HepG2 (cell line): ENCODE data around the gene C1D. TPM values are rescaled to one million over a fixed set of nuclear protein-coding genes. Genes with fewer than 3 reads are reported as not detected.

Source experiments
- ATAC-seq: fragments of 200-7000 bp; cut with Tn5 transposase; 3 replicates; pipeline ENCODE4 v1.9.1; 2020; ENCODE audit warnings: mild to moderate bottlenecking, moderate library complexity
- BruUV-seq: library from RNA; stranded (reverse); fragments of 400-500 nt; replicated peaks from 2 replicates; lab custom pipeline; 2021; lab: Mats Ljungman, UMichigan
- CTCF ChIA-PET: fragments of 300-600 bp; formaldehyde crosslinking; extraction: SDS; loops from one replicate; lab custom pipeline; 2021; ENCODE audit warnings: low total read pairs, inconsistent platforms, low intra/inter-chr PET ratio; lab: Yijun Ruan, JAX
- POLR2A ChIA-PET: fragments of 350-600 bp; sonication (Branson Sonifier 250); formaldehyde crosslinking; loops from one replicate; lab custom pipeline; 2020; ENCODE audit warnings: antibody characterized with exemption, inconsistent platforms; lab: Yijun Ruan, JAX
- DNase-seq: peaks from one replicate; pipeline ENCODE4 v3.0.0-alpha.2; 2015; ENCODE audit warnings: low spot score
- FAIRE-seq: peaks from 3 replicates; lab custom pipeline; 2011; peaks lifted over from hg19 to GRCh38; lab: Jason Lieb, UNC
- H2AFZ ChIP-seq: one replicate; pipeline ENCODE4 v1.6.1; 2011; ENCODE audit warnings: low read length, inconsistent platforms
- H3K27ac ChIP-seq: fragments of 300-600 bp; 3 replicates; pipeline ENCODE4 v1.8.0; 2011; ENCODE audit warnings: mixed run types, mild to moderate bottlenecking, mixed read lengths, low read length, inconsistent platforms; ENCODE audit not compliant: insufficient read depth; ENCODE audit errors: extremely low read length
- H3K27me3 ChIP-seq, 2 experiments: fragments of 200-600 bp in 1 of 2; 2 replicates in 1 of 2; 3 replicates in 1 of 2; pipeline versions ENCODE4 v1.6.0 to v1.8.0; 2011; ENCODE audit warnings: low read length in 2 of 2, mild to moderate bottlenecking in 2 of 2, moderate library complexity in 2 of 2, inconsistent platforms in 1 of 2; ENCODE audit not compliant: insufficient read depth in 2 of 2, control insufficient read depth in 1 of 2
- H3K36me3 ChIP-seq, 2 experiments: fragments of 200-600 bp in 1 of 2; replicated peaks in 1 of 2; 2 replicates in 1 of 2; 3 replicates in 1 of 2; pipeline versions ENCODE4 v1.5.1 to v1.8.0; 2011; ENCODE audit warnings: low read length in 2 of 2, inconsistent platforms in 1 of 2; ENCODE audit not compliant: insufficient read depth in 2 of 2, control insufficient read depth in 1 of 2
- H3K4me1 ChIP-seq: 2 replicates; pipeline ENCODE4 v1.5.1; 2012; ENCODE audit warnings: low read length, inconsistent platforms; ENCODE audit not compliant: insufficient read depth
- H3K4me2 ChIP-seq: 2 replicates; pipeline ENCODE4 v1.6.0; 2011; ENCODE audit warnings: low read depth, low read length, inconsistent platforms
- H3K4me3 ChIP-seq, 3 experiments: fragments of 200-600 bp in 1 of 3; sonication (generic), shearing (Covaris generic) in 1 of 3; replicated peaks in 1 of 3; 2 replicates each; pipeline ENCODE4 v1.5.1; 2011 to 2016; ENCODE audit warnings: low read length in 3 of 3, inconsistent platforms in 2 of 3, low read depth in 2 of 3, mild to moderate bottlenecking in 2 of 3, control low read depth in 1 of 3, mixed read lengths in 1 of 3; ENCODE audit not compliant: insufficient read depth in 1 of 3
- H3K79me2 ChIP-seq: one replicate; pipeline ENCODE4 v1.6.1; 2011; ENCODE audit warnings: low read length, inconsistent platforms; ENCODE audit not compliant: insufficient read depth
- H3K9ac ChIP-seq: 2 replicates; pipeline ENCODE4 v1.6.0; 2011; ENCODE audit warnings: mild to moderate bottlenecking, low read depth, low read length, inconsistent platforms; ENCODE audit not compliant: insufficient read depth
- H3K9me3 ChIP-seq: 2 replicates; pipeline ENCODE4 v1.5.1; 2012; ENCODE audit warnings: mild to moderate bottlenecking, low read length
- H4K20me1 ChIP-seq: 2 replicates; pipeline ENCODE4 v1.6.0; 2011; ENCODE audit warnings: inconsistent platforms, mild to moderate bottlenecking, low read length, moderate library complexity; ENCODE audit not compliant: insufficient read depth
- BRD4 ChIP-seq: sonication (generic); formaldehyde crosslinking; IDR thresholded peaks from 2 replicates; pipeline ENCODE4 v1.4.0; 2020; ENCODE audit warnings: missing genetic modification reagents
- CBX2 ChIP-seq, 2 experiments: fragments of 200-600 bp in 1 of 2; sonication (generic); formaldehyde crosslinking in 1 of 2; IDR thresholded peaks; 2 replicates each; pipeline versions ENCODE4 v1.7.0 to v1.8.1; 2018 to 2022; ENCODE audit warnings: low read depth in 2 of 2, low read length in 1 of 2, mild to moderate bottlenecking in 1 of 2, missing genetic modification reagents in 1 of 2
- CENPX ChIP-seq: sonication (generic); formaldehyde crosslinking; IDR thresholded peaks from 2 replicates; pipeline ENCODE4 v1.9.0; 2021; ENCODE audit warnings: mild to moderate bottlenecking, missing genetic modification reagents, moderate library complexity
- FOXK1 ChIP-seq: sonication (generic); formaldehyde crosslinking; IDR thresholded peaks from 2 replicates; pipeline ENCODE4 v1.4.0; 2020; ENCODE audit warnings: low read depth, missing genetic modification reagents, borderline replicate concordance
- KLF11 ChIP-seq: IDR thresholded peaks from 2 replicates; pipeline ENCODE4 v1.6.1; 2016; ENCODE audit warnings: missing compliant biosample characterization
- SP1 ChIP-seq, 2 experiments: fragments of 450-650 bp in 1 of 2; sonication (generic) in 1 of 2; formaldehyde crosslinking in 1 of 2; IDR thresholded peaks; 2 replicates each; pipeline versions ENCODE4 v1.4.0 to v1.6.1; 2016 to 2020; ENCODE audit warnings: missing genetic modification reagents in 1 of 2
- ZNF10 ChIP-seq: sonication (generic); formaldehyde crosslinking; IDR thresholded peaks from 2 replicates; pipeline ENCODE4 v1.4.0; 2020; ENCODE audit warnings: mild to moderate bottlenecking, low read depth, missing genetic modification reagents, borderline replicate concordance
- ZNF720 ChIP-seq: sonication (generic); formaldehyde crosslinking; IDR thresholded peaks from 2 replicates; pipeline ENCODE4 v1.4.0; 2020; ENCODE audit warnings: missing genetic modification reagents
- WGBS: methylation state at CpG from one replicate; pipeline ENCODE4 v1.1.6; 2017; ENCODE audit warnings: low lambda C conversion rate; 5-methylcytosine and 5-hydroxymethylcytosine counted together
- in situ Hi-C: cut with HindIII; loops from 2 replicates; pipeline ENCODE4 v1.10.0; 2017; ENCODE audit warnings: low pct_unique_long_range_greater_than_20kb; ENCODE audit not compliant: extremely low pct_ligation_motif_present
- intact Hi-C: fragments of 100-400 bp; cut with micrococcal nuclease; formaldehyde crosslinking; loops from one replicate; pipeline ENCODE4 v1.10.0; 2022; ENCODE audit not compliant: unreplicated experiment
- polyA plus RNA-seq, 8 experiments: library from polyadenylated mRNA; depleted of rRNA in 3 of 8; stranded (reverse) in 7 of 8; unstranded in 1 of 8; fragments of >200 nt; fragmentation: Illumina TruSeq in 4 of 8; extraction: Trizol in 4 of 8; gene quantifications; 2 replicates each; pipeline versions ENCODE4 v1.2.1 to v1.2.3, GENCODE V29; 2011 to 2016; ENCODE audit warnings: low read depth in 4 of 8, missing spikeins in 1 of 8, mixed read lengths in 1 of 8; ENCODE audit not compliant: insufficient read depth in 1 of 8
- total RNA-seq, 5 experiments: library from RNA; depleted of rRNA; stranded (reverse); fragments of >200 nt; fragmentation: Illumina TruSeq; extraction: Trizol; gene quantifications; 2 replicates each; pipeline ENCODE4 v1.2.3, GENCODE V29; 2016; ENCODE audit warnings: low read depth in 1 of 5
- TF ChIP-seq, protein P1 (sequence below): sonication (generic); formaldehyde crosslinking; IDR thresholded peaks from 2 replicates; pipeline ENCODE4 v1.4.0; 2020; ENCODE audit warnings: missing genetic modification reagents, borderline replicate concordance
- TF ChIP-seq, protein P2 (sequence below): IDR thresholded peaks from 2 replicates; pipeline ENCODE4 v1.6.1; 2012; ENCODE audit warnings: inconsistent platforms
- TF ChIP-seq, protein P3 (sequence below): sonication (generic); formaldehyde crosslinking; IDR thresholded peaks from 2 replicates; pipeline ENCODE4 v1.4.0; 2020; ENCODE audit warnings: mild to moderate bottlenecking, missing genetic modification reagents
- TF ChIP-seq, protein P4 (sequence below): sonication (generic); formaldehyde crosslinking; IDR thresholded peaks from 2 replicates; pipeline ENCODE4 v1.4.0; 2020; ENCODE audit warnings: missing genetic modification reagents
- TF ChIP-seq, protein P5 (sequence below): sonication (generic); formaldehyde crosslinking; IDR thresholded peaks from 2 replicates; pipeline ENCODE4 v1.5.0; 2020; ENCODE audit warnings: missing genetic modification reagents

The C1D gene
- total and polyA plus RNA-seq, 2 of the 13 experiments (the other 11 are each of a cell fraction or from before 2014, with no cell fraction given) = 38.1 to 43.5 TPM

DNA sequence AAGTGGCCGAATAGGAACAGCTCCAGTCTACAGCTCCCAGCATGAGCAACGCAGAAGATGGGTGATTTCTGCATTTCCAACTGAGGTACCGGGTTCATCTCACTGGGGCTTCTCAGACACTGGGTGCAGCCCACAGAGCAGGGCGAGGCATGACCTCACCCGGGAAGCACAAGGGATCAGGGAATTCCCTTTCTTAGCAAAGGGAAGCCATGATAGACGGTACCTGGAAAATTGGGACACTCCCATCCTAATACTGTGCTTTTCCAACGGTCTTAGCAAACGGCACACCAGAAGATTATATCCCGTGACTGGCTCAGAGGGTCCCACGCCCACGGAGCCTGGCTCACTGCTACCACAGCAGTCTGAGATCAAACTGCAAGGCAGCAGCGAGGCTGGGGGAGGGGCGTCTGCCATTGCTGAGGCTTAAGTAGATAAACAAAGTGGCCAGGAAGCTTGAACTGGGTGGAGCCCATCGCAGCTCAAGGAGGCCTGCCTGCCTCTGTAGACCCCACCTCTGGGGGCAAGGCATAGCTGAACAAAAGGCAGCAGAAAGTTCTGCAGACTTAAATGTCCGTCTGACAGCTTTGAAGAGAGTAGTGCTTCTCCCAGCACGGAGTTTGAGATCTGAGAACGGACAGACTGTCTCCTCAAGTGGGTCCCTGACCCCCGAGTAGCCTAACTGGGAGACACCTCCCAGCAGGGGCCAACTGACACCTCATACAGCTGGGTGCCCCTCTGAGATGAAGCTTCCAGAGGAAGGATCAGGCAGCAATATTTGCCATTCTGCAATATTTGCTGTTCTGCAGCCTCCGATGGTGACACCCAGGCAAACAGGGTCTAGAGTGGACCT, 1.2 kb upstream of the C1D start (continued):
- TF ChIP-seq, protein P1, sequence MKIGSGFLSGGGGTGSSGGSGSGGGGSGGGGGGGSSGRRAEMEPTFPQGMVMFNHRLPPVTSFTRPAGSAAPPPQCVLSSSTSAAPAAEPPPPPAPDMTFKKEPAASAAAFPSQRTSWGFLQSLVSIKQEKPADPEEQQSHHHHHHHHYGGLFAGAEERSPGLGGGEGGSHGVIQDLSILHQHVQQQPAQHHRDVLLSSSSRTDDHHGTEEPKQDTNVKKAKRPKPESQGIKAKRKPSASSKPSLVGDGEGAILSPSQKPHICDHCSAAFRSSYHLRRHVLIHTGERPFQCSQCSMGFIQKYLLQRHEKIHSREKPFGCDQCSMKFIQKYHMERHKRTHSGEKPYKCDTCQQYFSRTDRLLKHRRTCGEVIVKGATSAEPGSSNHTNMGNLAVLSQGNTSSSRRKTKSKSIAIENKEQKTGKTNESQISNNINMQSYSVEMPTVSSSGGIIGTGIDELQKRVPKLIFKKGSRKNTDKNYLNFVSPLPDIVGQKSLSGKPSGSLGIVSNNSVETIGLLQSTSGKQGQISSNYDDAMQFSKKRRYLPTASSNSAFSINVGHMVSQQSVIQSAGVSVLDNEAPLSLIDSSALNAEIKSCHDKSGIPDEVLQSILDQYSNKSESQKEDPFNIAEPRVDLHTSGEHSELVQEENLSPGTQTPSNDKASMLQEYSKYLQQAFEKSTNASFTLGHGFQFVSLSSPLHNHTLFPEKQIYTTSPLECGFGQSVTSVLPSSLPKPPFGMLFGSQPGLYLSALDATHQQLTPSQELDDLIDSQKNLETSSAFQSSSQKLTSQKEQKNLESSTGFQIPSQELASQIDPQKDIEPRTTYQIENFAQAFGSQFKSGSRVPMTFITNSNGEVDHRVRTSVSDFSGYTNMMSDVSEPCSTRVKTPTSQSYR (CRISPR knock-in tag) = peak; percentile 96
- peak; percentile 45 for TF ChIP-seq FOXK1
- TF ChIP-seq, protein P2, sequence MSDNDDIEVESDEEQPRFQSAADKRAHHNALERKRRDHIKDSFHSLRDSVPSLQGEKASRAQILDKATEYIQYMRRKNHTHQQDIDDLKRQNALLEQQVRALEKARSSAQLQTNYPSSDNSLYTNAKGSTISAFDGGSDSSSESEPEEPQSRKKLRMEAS = 0 out of 2 replicates have a peak, but pooled peaks have one; percentile 4

DNA sequence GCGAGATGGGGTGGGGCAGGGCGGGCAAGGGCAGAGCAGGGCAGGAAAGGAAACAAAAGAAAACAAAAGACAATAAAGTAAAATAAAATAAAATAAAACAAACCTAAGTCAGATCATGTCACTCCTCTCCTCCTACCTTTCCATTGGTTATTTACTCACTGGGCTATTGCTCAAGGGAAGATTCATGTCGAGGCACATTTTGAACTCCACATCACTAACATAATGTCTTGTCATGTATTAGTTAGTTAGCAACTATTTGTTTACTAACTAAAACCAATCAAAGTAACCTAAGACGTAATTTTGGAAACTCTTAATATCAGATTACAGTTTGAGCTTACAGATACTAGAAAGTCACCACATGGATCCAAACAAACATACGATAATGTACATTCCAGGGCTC, 2.2 kb downstream of the C1D start:
- Histone ChIP-seq H3K4me1 (peaks cover 38% of the 10 kb centered on the region), H3K9ac (no peak overlapping the region; the same call in 1 of the 2 replicates)
- no peak for FAIRE-seq
- CTCF ChIA-PET = no interaction called here
- TF ChIP-seq, protein P3, sequence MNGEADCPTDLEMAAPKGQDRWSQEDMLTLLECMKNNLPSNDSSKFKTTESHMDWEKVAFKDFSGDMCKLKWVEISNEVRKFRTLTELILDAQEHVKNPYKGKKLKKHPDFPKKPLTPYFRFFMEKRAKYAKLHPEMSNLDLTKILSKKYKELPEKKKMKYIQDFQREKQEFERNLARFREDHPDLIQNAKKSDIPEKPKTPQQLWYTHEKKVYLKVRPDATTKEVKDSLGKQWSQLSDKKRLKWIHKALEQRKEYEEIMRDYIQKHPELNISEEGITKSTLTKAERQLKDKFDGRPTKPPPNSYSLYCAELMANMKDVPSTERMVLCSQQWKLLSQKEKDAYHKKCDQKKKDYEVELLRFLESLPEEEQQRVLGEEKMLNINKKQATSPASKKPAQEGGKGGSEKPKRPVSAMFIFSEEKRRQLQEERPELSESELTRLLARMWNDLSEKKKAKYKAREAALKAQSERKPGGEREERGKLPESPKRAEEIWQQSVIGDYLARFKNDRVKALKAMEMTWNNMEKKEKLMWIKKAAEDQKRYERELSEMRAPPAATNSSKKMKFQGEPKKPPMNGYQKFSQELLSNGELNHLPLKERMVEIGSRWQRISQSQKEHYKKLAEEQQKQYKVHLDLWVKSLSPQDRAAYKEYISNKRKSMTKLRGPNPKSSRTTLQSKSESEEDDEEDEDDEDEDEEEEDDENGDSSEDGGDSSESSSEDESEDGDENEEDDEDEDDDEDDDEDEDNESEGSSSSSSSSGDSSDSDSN (CRISPR knock-in tag) = no peak
- no peak for TF ChIP-seq CENPX (CRISPR knock-in tag)
- no peak for TF ChIP-seq ZNF10 (CRISPR knock-in tag)
- no peak for TF ChIP-seq BRD4 (CRISPR knock-in tag)
- TF ChIP-seq, protein P4, sequence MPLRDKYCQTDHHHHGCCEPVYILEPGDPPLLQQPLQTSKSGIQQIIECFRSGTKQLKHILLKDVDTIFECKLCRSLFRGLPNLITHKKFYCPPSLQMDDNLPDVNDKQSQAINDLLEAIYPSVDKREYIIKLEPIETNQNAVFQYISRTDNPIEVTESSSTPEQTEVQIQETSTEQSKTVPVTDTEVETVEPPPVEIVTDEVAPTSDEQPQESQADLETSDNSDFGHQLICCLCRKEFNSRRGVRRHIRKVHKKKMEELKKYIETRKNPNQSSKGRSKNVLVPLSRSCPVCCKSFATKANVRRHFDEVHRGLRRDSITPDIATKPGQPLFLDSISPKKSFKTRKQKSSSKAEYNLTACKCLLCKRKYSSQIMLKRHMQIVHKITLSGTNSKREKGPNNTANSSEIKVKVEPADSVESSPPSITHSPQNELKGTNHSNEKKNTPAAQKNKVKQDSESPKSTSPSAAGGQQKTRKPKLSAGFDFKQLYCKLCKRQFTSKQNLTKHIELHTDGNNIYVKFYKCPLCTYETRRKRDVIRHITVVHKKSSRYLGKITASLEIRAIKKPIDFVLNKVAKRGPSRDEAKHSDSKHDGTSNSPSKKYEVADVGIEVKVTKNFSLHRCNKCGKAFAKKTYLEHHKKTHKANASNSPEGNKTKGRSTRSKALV (CRISPR knock-in tag) = no peak
- TF ChIP-seq CBX2 (IDR thresholded peaks at IDR 0.05; ENCODE audit: low read depth, low read length) = no peak
- no peak for TF ChIP-seq CBX2 (CRISPR knock-in tag; IDR thresholded peaks at IDR 0.05; ENCODE audit: low read depth)
- no peak for TF ChIP-seq ZNF720 (CRISPR knock-in tag)
- TF ChIP-seq, protein P5, sequence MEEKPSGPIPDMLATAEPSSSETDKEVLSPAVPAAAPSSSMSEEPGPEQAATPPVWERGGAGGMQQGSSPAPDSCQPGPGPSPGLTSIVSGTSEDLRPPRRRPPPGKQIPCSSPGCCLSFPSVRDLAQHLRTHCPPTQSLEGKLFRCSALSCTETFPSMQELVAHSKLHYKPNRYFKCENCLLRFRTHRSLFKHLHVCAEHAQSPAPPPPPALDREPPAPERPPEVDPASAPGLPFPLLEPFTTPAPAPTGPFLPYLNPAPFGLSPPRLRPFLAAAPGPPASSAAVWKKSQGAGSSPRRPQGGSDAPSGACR (CRISPR knock-in tag) = no peak
- TF ChIP-seq SP1 (IDR thresholded peaks at IDR 0.05) = no peak
- no peak for TF ChIP-seq SP1 (CRISPR knock-in tag; IDR thresholded peaks at IDR 0.05)
- no peak for TF ChIP-seq KLF11 (CRISPR knock-in tag)
- TF ChIP-seq, all 625 proteins: peak for 0
- DNase-seq (no peak), ATAC-seq (no peak)
- POLR2A ChIA-PET = no interaction called here
- H3K4me2 ChIP-seq = peak overlapping the region; percentile 88; the same call in 1 of the 2 replicates
- 0 out of 2 replicates have a peak, but pooled peaks cover 8% of the 10 kb centered on the region for H4K20me1 ChIP-seq
- no peaks in the 10 kb centered on the region; a peak in 1 of 5 replicates for H3K27me3 ChIP-seq
- H3K36me3 ChIP-seq = no peaks in the 10 kb centered on the region
- no peak overlapping the region for H3K27ac ChIP-seq
- H3K4me3 ChIP-seq = peak overlapping the region in 1 of 3 experiments; percentile 100; a peak in 1 of 6 replicates
- no peak overlapping the region for H2AFZ ChIP-seq
- peaks cover 68% of the 10 kb centered on the region for H3K79me2 ChIP-seq
- intact Hi-C loops (loop anchor here (5.0 kb wide), 1 partner anchor 192 kb away; the partner anchor contains the start of gene PPP3R1), in situ Hi-C loops (no loop called here)
- BruUV-seq = no TSS peak
- no peaks in the 10 kb centered on the region for H3K9me3 ChIP-seq
- 90% methylated on average over 5 of the region's 5 CpGs for WGBS
